Measurements from ENCODE around the gene CTNNA3. TPM values are rescaled to one million over a fixed set of nuclear protein-coding genes. Genes with fewer than 3 reads are reported as not detected.

Gene CTNNA3
- total and polyA plus RNA-seq, 2 donors (not counting 1 experiment from before 2014, with no cell fraction given) = not detected

GRCh38 chr10:66368146-66368545, 1327.8 kb downstream of the CTNNA3 start:
- no peaks in the 10 kb centered on the region for H3K4me1 ChIP-seq (ENCODE audit: control insufficient read depth, extremely low read depth, insufficient read depth, low read length)
- H3K36me3 ChIP-seq (ENCODE audit: control insufficient read depth, insufficient read depth, low read length) = no peaks in the 10 kb centered on the region
- H3K27ac ChIP-seq (ENCODE audit: insufficient read depth, low read length) = no peak overlapping the region
- no peak overlapping the region for H2AFZ ChIP-seq (ENCODE audit: low read length)
- no peaks in the 10 kb centered on the region for H3K9me3 ChIP-seq (ENCODE audit: control insufficient read depth, insufficient read depth, low read depth, low read length)
- no peak for DNase-seq (ENCODE audit: low read depth in 2 of 2)
- H3K9ac ChIP-seq (ENCODE audit: insufficient read depth, low read length) = no peak overlapping the region
- no peaks in the 10 kb centered on the region for H3K79me2 ChIP-seq (ENCODE audit: control insufficient read depth, insufficient read depth, low read length)
- TF ChIP-seq, protein P1, sequence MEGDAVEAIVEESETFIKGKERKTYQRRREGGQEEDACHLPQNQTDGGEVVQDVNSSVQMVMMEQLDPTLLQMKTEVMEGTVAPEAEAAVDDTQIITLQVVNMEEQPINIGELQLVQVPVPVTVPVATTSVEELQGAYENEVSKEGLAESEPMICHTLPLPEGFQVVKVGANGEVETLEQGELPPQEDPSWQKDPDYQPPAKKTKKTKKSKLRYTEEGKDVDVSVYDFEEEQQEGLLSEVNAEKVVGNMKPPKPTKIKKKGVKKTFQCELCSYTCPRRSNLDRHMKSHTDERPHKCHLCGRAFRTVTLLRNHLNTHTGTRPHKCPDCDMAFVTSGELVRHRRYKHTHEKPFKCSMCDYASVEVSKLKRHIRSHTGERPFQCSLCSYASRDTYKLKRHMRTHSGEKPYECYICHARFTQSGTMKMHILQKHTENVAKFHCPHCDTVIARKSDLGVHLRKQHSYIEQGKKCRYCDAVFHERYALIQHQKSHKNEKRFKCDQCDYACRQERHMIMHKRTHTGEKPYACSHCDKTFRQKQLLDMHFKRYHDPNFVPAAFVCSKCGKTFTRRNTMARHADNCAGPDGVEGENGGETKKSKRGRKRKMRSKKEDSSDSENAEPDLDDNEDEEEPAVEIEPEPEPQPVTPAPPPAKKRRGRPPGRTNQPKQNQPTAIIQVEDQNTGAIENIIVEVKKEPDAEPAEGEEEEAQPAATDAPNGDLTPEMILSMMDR (conservative IDR thresholded peaks at IDR 0.05 in 1 of 2, IDR thresholded peaks at IDR 0.05 in 1 of 2; ENCODE audit: low read depth in 1 of 2, low read length in 2 of 2) = no peak
- no peak for TF ChIP-seq EZH2 (IDR thresholded peaks at IDR 0.05; ENCODE audit: low read length, missing control alignments)
- H3K4me3 ChIP-seq (replicated peaks in 1 of 4; ENCODE audit: control extremely low read depth in 1 of 4, insufficient read depth in 1 of 4, low read depth in 3 of 4, low read length in 4 of 4) = no peak overlapping the region
- H4K20me1 ChIP-seq (ENCODE audit: control insufficient read depth, extremely low read depth, insufficient read depth, low read length) = no peaks in the 10 kb centered on the region
- no peaks in the 10 kb centered on the region for H3K27me3 ChIP-seq (ENCODE audit: control insufficient read depth, insufficient read depth, low read length)
- H3K4me2 ChIP-seq (ENCODE audit: extremely low read depth, insufficient read depth, low read length) = no peak overlapping the region

GRCh38 chr10:66366163-66366562, 1329.8 kb downstream of the CTNNA3 start:
- H3K27me3 ChIP-seq (ENCODE audit: control insufficient read depth, insufficient read depth, low read length) = no peaks in the 10 kb centered on the region
- H3K79me2 ChIP-seq (ENCODE audit: control insufficient read depth, insufficient read depth, low read length) = no peaks in the 10 kb centered on the region
- H3K36me3 ChIP-seq (ENCODE audit: control insufficient read depth, insufficient read depth, low read length) = no peaks in the 10 kb centered on the region
- no peak overlapping the region for H3K27ac ChIP-seq (ENCODE audit: insufficient read depth, low read length)
- H3K4me3 ChIP-seq (replicated peaks in 1 of 4; ENCODE audit: control extremely low read depth in 1 of 4, insufficient read depth in 1 of 4, low read depth in 3 of 4, low read length in 4 of 4) = no peak overlapping the region
- no peaks in the 10 kb centered on the region for H3K9me3 ChIP-seq (ENCODE audit: control insufficient read depth, insufficient read depth, low read depth, low read length)
- no peak overlapping the region for H3K9ac ChIP-seq (ENCODE audit: insufficient read depth, low read length)
- H3K4me2 ChIP-seq (ENCODE audit: extremely low read depth, insufficient read depth, low read length) = no peak overlapping the region
- no peak for TF ChIP-seq EZH2 (IDR thresholded peaks at IDR 0.05; ENCODE audit: low read length, missing control alignments)
- TF ChIP-seq, protein P1 (conservative IDR thresholded peaks at IDR 0.05 in 1 of 2, IDR thresholded peaks at IDR 0.05 in 1 of 2; ENCODE audit: low read depth in 1 of 2, low read length in 2 of 2) = no peak
- H3K4me1 ChIP-seq (ENCODE audit: control insufficient read depth, extremely low read depth, insufficient read depth, low read length) = no peaks in the 10 kb centered on the region
- H4K20me1 ChIP-seq (ENCODE audit: control insufficient read depth, extremely low read depth, insufficient read depth, low read length) = no peaks in the 10 kb centered on the region
- no peak for DNase-seq (ENCODE audit: low read depth in 2 of 2)
- no peak overlapping the region for H2AFZ ChIP-seq (ENCODE audit: low read length)

DNA sequence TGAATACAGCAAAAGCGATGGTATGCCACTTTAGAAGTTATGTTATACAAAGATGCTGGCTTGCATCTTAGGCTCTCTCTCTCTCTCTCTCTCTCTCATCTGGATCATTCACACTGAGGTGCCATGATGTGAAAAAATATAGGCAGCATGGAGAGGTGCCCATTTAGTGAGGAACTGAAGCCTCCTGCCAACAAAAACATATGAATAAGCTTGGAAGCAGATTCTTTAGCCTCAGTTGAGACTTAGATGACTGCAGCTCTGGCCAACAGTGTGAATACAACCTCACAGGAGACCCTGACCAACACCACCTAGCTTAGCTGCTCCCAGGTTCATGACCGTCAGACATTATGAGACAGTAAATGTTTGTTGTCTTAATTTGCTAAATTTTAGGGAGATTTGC, 1330.3 kb downstream of the CTNNA3 start:
- TF ChIP-seq, protein P1 (conservative IDR thresholded peaks at IDR 0.05 in 1 of 2, IDR thresholded peaks at IDR 0.05 in 1 of 2; ENCODE audit: low read depth in 1 of 2, low read length in 2 of 2) = no peak
- no peak for TF ChIP-seq EZH2 (IDR thresholded peaks at IDR 0.05; ENCODE audit: low read length, missing control alignments)
- Histone ChIP-seq H3K4me3 (replicated peaks in 1 of 4; ENCODE audit: control extremely low read depth in 1 of 4, insufficient read depth in 1 of 4, low read depth in 3 of 4, low read length in 4 of 4) (no peak overlapping the region), H2AFZ (ENCODE audit: low read length) (no peak overlapping the region), H3K4me2 (ENCODE audit: extremely low read depth, insufficient read depth, low read length) (no peak overlapping the region), H4K20me1 (ENCODE audit: control insufficient read depth, extremely low read depth, insufficient read depth, low read length) (no peaks in the 10 kb centered on the region), H3K79me2 (ENCODE audit: control insufficient read depth, insufficient read depth, low read length) (no peaks in the 10 kb centered on the region), H3K36me3 (ENCODE audit: control insufficient read depth, insufficient read depth, low read length) (no peaks in the 10 kb centered on the region), H3K9ac (ENCODE audit: insufficient read depth, low read length) (no peak overlapping the region), H3K4me1 (ENCODE audit: control insufficient read depth, extremely low read depth, insufficient read depth, low read length) (no peaks in the 10 kb centered on the region), H3K27ac (ENCODE audit: insufficient read depth, low read length) (no peak overlapping the region), H3K9me3 (ENCODE audit: control insufficient read depth, insufficient read depth, low read depth, low read length) (no peaks in the 10 kb centered on the region), H3K27me3 (ENCODE audit: control insufficient read depth, insufficient read depth, low read length) (no peaks in the 10 kb centered on the region)
- DNase-seq (ENCODE audit: low read depth in 2 of 2) = peak; percentile 3 to 28
